Adipose tissue (tissue), 3 donors: ENCODE results near the gene SNRPD2. TPM values are rescaled to one million over a fixed set of nuclear protein-coding genes. Genes with fewer than 3 reads are reported as not detected.

ENCODE experiments used
- H3K27ac ChIP-seq: one replicate; pipeline ENCODE4 v1.5.1; 2013; ENCODE audit warnings: low read depth, low read length
- WGBS, 3 donors: extraction: QIAGEN DNeasy Blood & Tissue Kit; methylation state at CpG; one replicate each; pipeline ENCODE4 v1.1.7; 2013; 5-methylcytosine and 5-hydroxymethylcytosine counted together
- polyA plus RNA-seq, 3 donors: library from polyadenylated mRNA; stranded (reverse); fragments of 200-250 nt; gene quantifications; one replicate each; pipeline ENCODE4 v1.2.3, GENCODE V29; 2013
- donor health status: healthy with polysubstance abuse.
- donor health status: Bipolar disorder and iron deficiency.
- donor health status: healthy.

The SNRPD2 gene
- polyA plus RNA-seq, 3 donors: 175 to 370 (median 310) TPM

GRCh38 chr19:45667620-45668341 lies 24.0 kb downstream of the SNRPD2 start, which contains the start of gene GIPR:
TSS of gene GIPR (plus strand) at chr19:45668221. CDS start at chr19:45669521, 1,300 bp downstream.
- no peak within 1 kb of the TSS for H3K27ac ChIP-seq
- WGBS, 3 donors: 10% methylated on average over 14 to 15 of the region's 15 CpGs

GRCh38 chr19:45664575-45664974 lies 27.2 kb downstream of the SNRPD2 start:
- WGBS, 3 donors: 61 to 68% (median 62%) methylated on average over 7 of the region's 7 CpGs
- H3K27ac ChIP-seq: no peak overlapping the region

- 88 to 97% (median 94%) methylated on average over 1 of the region's 1 CpG for WGBS, 3 donors
- no peak overlapping the region for H3K27ac ChIP-seq
Observed at GRCh38 chr19:45663800-45664199, 28.0 kb downstream of the SNRPD2 start.

- WGBS, 3 donors: 41 to 47% (median 43%) methylated on average over 8 of the region's 8 CpGs
- H3K27ac ChIP-seq: no peak overlapping the region
Observed at GRCh38 chr19:45660636-45661035, 31.1 kb downstream of the SNRPD2 start.

GRCh38 chr19:45659096-45659729 lies 32.5 kb downstream of the SNRPD2 start:
- 70 to 77% (median 75%) methylated on average over 6 of the region's 6 CpGs for WGBS, 3 donors
- H3K27ac ChIP-seq: no peak overlapping the region

GRCh38 chr19:45657520-45658167 lies 34.1 kb downstream of the SNRPD2 start:
- no peak overlapping the region for H3K27ac ChIP-seq
- 40 to 54% (median 53%) methylated on average over 13 to 14 of the region's 14 CpGs for WGBS, 3 donors

GRCh38 chr19:45655073-45655472 lies 36.7 kb downstream of the SNRPD2 start:
- WGBS, 3 donors: 30 to 84% (median 52%) methylated on average over 3 of the region's 3 CpGs
- no peak overlapping the region for H3K27ac ChIP-seq

- no peak overlapping the region for H3K27ac ChIP-seq
- WGBS, 3 donors: 44 to 51% (median 47%) methylated on average over 5 of the region's 5 CpGs
Observed at GRCh38 chr19:45653634-45654033, 38.1 kb downstream of the SNRPD2 start.

- H3K27ac ChIP-seq: no peak overlapping the region
- 56 to 77% (median 60%) methylated on average over 3 of the region's 3 CpGs for WGBS, 3 donors
Observed at GRCh38 chr19:45650722-45651121, 41.0 kb downstream of the SNRPD2 start.

- no peak overlapping the region for H3K27ac ChIP-seq
- 9 to 11% (median 9%) methylated on average over 9 of the region's 9 CpGs for WGBS, 3 donors
Observed at GRCh38 chr19:45646345-45646698, 45.4 kb downstream of the SNRPD2 start.

GRCh38 chr19:45645631-45646344 lies 46.0 kb downstream of the SNRPD2 start:
- WGBS, 3 donors: 0 to 2% (median 1%) methylated on average over 27 of the region's 27 CpGs
- H3K27ac ChIP-seq: no peak overlapping the region

GRCh38 chr19:45645068-45645630 lies 46.6 kb downstream of the SNRPD2 start:
- WGBS, 3 donors: 14 to 15% (median 14%) methylated on average over 27 to 35 of the region's 35 CpGs
- no peak overlapping the region for H3K27ac ChIP-seq

- no peak overlapping the region for H3K27ac ChIP-seq
- 47 to 55% (median 51%) methylated on average over 14 of the region's 14 CpGs for WGBS, 3 donors
Observed at GRCh38 chr19:45643927-45644771, 47.6 kb downstream of the SNRPD2 start.

- no peak overlapping the region for H3K27ac ChIP-seq
- WGBS, 3 donors: 11 to 13% (median 11%) methylated on average over 37 to 39 of the region's 39 CpGs
Observed at GRCh38 chr19:45643024-45643926, 48.5 kb downstream of the SNRPD2 start.

- 3 to 7% (median 3%) methylated on average over 39 to 40 of the region's 40 CpGs for WGBS, 3 donors
- no peak overlapping the region for H3K27ac ChIP-seq
Observed at GRCh38 chr19:45641274-45642105, 50.3 kb downstream of the SNRPD2 start.

GRCh38 chr19:45640849-45641273 lies 50.9 kb downstream of the SNRPD2 start:
- WGBS, 3 donors: 51 to 59% (median 58%) methylated on average over 17 of the region's 17 CpGs
- no peak overlapping the region for H3K27ac ChIP-seq
